Activated CD4-positive, alpha-beta T cell treated with anti-CD3 and anti-CD28 coated beads, Interleukin-2, amount 50 U/mL, for 16 hours (primary cell): ENCODE results near the gene TNIP2.

Source experiments
- DNase-seq: peaks from one replicate; pipeline ENCODE4 v3.0.0-alpha.2; 2020

TNIP2 gene

DNA sequence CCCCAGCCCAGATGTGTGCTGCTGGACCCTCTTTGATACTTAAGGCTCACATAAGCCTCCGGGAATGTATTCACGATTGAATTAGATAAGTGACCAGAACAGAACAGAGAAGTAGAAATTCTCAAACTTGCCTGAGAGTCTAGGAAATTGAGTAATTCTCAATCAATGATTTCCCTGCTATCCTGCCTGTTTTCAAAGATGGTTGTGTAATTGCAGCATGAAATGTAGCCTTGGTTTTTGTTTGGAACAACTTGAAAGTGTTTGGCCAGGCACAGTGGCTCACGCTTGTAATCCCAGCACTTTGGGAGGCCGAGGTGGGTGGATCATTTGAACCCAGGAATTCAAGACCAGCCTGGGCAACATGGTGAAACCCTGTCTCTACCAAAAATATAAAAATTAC is 41.2 kb downstream of the TNIP2 start:
- DNase-seq, result no peak

DNA sequence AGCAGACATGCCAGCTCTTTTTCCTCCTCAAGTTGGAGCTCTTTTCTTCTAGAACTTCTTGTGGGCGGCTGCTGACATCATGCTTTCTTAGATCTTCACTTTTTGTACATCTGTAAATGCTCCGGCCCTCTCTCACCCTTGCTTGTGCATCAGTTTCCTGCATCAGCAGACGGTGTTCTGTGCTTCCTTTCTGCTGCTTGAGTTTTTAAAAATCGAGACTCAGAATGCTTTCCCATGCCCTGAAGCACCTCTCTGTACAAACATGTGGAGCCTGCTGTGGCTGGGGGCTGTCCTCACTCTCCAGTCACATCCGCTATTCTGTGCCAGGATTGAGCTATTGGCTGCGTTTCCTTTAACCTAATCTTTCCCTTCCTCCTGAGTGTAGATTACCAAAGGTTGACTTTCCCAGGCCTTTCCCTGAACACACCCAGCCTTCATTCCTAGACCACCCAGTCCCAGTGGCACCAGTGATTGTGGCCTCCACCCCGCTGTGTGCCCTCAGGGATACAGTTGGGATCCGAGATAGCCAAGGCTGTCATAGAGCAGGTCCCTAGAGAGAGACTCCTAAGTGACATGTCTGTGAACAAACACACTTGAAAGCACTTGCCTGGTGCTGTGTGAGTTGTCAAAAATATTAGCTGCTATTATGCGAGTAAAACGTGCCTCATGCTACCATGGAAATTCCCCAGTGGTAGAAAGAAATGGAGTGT is 41.9 kb downstream of the TNIP2 start:
- DNase-seq, result peak; percentile 12

DNA sequence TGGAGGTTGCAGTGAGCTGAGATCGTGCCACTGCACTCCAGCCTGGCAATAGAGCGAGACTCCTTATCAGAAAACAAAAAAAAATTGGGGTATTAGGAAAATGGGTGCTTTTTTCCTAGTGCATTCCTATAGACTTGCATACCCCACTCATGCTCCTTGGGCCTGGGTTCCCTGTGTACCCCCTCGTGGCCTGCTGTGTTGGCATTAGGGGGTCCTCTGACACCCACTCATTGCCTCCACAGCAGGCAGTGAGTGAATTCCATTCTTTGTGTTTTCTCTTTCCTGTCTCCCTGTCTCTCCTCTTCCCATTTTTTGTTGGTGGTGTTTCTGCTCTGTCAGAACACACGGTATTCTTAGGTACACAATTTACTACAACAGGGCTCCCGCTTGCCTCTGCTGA is 42.8 kb downstream of the TNIP2 start:
- no peak for DNase-seq

DNA sequence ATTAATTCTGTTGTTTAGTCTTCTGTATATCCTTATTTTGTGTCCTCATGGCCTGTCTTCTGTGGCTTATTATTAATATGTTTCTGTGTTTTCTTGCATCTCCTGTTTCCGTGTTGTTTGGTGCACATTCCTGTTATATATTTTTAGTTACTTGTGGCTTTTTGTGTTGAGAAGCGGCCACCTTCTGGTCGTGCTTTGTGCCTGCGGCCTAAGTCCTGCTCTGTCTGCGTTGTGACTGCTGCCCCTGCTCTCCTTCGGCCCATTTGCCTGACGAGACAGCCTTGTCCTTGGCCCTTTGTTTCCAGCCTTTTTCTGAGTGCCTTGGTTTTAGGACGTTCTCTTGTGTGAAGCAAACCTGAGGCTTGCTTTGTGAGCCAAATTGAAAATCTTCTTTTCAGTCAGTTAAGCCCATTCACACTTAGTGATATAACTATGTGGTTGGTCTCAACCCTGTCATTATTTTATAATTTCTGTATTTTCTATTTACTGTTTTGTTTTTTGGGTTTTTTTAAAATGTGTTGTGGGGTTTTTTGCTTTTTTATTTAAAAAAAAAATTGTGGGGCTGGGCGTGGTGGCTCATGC is 43.8 kb downstream of the TNIP2 start:
- DNase-seq, result no peak

DNA sequence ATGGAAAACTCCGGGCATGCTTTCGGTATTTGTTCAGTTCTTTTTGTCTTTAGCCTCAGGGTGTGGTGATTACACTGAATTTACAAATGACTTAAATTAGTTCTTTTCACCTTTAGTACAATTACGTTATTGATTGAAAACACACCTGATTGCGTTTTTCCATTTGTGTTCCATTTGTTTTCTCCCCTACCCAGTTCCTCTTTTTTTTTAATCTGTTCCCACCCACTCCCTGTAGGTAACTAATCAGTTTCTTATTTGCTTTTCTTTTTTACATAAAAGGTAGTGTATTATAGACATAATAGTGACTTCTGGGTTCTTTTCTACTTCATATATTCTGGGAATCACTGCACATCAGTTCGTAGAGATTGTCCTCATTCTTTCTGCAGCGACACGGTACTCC is 53.4 kb downstream of the TNIP2 start:
- no peak for DNase-seq

DNA sequence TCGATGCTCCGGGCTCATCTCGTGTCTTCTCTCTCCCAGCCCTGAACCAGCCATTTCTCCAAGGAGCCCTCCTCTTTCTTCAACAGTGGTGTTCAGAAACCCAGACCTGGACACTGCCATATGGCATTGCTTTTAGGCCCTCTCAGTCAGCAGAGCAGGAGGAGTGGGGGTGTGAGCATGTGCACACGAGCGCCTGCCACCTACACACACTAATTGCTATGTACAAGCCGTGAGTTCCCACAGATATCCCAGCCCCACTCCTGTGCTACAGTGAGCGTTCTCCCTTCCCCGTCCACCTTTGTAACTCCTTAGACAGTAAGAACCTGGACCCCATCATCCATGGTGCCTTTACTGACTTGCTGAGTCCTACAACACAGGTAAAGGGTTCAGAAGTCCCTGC is 53.8 kb downstream of the TNIP2 start:
- no peak for DNase-seq

DNA sequence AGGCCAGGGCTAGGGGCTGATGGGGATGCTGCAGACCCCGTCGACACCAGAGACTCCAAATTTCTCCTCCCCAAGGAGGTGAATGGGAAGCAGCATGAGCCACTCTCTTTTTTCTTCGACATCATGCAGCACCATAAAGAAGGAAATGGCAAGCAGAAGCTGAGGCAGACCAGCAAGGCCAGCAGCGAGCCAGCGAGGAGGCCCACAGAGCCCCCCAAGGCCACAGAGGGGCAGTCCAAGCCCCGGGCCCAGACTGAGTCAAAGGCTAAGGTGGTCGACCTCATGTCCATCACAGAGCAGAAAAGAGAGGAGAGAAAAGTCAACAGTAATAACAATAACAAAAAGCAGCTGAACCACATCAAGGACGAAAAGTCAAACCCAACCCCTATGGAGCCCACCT is 56.1 kb downstream of the TNIP2 start:
- DNase-seq, result no peak

DNA sequence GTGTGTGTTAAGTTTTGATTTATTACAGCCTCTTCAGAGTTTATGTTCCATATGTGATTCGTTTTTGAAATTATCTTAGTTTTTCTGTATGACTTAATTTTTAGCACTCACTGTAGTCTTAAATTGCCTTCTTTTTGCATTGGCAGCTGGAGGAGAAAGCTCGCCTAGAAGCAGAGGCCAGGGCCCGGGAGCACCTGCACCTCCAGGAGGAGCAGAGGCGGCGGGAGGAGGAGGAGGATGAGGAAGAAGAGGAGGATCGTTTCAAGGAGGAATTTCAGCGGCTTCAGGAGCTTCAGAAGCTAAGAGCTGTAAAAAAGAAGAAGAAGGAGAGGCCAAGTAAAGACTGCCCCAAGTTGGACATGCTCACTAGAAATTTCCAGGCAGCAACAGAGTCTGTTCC is 56.6 kb downstream of the TNIP2 start:
- DNase-seq, result no peak

DNA sequence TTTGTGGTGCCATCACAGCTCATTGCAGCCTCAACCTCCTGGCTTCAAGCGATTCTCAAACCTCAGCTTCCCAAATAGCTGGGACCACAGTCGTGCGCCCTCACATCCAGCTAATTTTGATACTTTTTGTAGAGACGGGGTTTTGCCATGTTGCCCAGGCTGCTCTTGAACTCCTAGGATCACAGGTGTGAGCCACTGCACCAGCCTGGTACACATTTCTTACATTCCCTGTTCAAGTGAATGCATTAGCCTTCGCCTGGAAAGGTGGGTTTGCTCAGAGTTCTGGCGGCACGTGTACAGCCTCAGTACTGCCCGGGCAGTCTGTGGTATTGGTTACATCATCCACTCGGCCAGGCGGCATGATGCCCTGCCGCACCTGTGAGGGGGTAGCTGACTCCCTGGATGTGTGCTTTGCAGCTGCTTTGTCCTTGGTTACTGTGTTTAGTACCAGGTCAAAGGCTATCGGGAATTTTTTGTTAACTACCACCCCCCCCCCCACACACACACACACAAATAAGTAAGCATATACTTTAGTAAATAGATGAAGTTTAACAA is 57.1 kb downstream of the TNIP2 start:
- no peak for DNase-seq

DNA sequence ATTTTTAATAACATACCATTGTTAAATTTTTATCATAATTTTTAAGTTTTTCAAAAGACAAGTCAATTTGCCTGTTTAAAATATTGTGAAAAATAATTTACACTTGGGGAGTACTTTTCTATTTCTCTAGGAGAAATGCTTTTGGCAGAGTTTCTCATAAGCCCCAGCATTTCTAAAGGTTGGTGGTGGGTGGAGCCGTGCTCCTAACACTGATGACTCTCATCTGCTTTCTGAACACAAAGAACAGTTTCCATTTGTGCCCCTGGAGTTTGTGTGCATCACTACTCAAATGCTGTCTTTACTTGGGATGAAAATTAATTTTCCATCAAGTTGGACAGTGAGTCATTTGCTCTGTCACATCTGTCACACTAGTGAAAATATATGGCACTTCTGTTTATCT is 57.6 kb downstream of the TNIP2 start:
- no peak for DNase-seq

DNA sequence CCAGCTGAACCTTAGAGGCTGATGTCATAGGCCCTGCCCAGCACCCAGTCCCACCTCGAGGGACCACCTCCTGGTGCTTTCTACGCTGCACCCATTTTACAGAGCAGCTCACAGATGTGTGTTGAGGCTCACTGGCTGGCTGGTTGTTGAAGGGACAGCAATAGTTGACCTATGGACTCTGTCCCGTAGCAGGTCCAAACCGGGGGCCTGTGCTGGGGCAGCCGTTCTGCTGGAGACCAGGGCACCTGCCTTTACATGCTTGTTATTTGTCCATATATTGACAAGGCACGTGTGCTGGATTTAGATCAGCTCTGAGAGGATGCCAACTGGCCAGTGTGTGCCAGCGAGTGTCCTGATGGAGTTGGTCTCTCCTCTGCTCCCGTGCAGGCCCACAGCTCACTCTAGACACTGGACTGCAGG is 58.1 kb downstream of the TNIP2 start:
- DNase-seq, result no peak

DNA sequence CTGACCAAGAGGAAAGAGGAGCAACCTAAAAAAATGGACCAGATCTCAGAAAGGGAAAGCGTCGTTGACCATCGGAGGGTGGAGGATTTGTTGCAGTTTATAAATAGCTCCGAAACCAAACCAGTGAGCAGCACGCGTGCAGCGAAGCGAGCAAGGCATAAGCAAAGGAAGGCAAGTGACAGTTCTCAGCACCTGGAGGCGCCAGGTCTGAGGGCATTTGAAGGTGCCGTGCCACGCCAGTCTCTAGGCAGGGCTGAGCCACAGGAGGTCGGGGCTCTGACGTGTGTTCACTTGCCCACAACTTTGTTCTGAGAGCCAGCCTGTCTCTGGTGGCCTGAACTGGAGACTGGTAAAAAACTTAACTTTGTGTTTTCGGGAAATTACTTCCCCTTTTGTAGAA is 59.7 kb downstream of the TNIP2 start:
- DNase-seq, result no peak

DNA sequence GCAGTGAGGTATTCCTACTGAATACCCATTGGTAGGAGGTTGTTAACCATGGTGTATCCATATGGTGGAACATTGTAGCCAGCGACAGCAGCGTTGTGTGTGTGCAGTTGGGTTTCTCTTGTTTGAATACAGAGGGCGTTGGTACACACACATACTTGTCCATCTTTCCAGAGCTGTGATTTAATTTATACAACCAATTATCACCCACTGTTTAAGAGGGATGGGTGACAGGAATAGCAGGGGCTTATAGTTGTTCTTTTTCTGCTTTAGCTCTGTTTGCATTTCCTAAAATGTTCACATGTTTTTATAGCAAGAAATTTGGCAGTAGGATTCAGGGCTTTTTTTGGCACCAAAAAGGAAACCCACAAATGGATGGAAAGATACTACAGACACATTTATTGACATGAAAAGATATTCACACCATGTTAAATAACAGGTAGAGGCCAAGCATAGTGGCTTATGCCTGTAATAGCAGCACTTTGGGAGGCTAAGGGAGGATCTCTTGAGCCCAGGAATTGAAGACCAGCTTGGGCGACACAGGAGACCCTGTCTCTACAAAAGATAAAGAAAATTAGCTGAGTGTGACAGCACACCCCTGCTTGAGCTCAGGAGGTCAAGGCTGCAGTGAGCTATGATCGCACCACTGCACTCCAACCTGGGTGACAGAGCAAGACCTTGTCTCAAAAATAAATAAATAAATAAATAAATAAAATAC is 60.6 kb downstream of the TNIP2 start:
- DNase-seq, result no peak

DNA sequence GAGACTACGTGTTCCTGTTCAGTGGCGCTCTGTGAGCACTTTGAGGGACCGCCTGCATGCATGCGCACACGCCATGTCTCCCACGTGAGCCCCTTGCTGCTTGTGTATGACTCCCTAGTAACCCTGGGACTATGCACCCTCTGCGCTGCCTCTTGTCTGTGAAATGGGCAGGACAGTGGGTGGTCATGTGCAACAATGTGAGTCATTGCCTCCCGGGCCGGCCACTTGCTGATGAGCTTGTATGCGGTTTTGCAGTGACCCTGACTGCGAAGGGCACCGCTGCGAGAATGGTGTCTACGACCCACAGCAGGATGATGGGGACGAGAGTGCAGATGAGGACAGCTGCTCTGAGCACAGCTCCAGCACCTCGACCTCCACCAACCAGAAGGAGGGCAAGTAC is 61.4 kb downstream of the TNIP2 start:
- no peak for DNase-seq

DNA sequence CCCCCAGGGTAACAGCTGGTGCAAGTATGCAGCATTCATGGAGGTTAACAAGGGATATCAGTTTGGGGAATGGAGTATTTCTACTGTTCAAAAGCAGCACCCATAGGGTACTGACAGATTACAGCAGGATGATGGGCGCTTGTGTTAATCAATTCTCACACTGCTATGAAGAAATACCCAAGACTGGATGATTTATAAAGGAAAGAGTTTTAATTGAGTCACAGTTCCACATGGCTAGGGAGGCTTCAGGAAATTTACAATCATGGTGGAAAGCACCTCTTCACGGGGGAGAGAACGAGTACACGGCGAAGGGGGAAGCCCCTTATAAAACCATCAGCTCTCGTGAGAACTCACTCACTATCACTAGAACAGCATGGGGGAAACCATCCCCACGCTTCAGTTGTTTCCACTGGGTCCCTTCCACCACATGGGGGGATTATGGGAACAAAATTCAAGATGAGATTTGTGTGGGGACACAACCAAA is 64.1 kb downstream of the TNIP2 start:
- DNase-seq, result peak; percentile 26
